IMR-90 (cell line): ENCODE data around the gene ASPA. TPM values are rescaled to one million over a fixed set of nuclear protein-coding genes. Genes with fewer than 3 reads are reported as not detected.
"Not testable (repeated sequence)": the region's sequence is repeated elsewhere in the genome, so short reads cannot be mapped to it uniquely, and the experiment has no call there.

Experiments
- ATAC-seq: fragments of 200-7000 bp; cut with Tn5 transposase; 2 replicates; pipeline ENCODE4 v1.9.1; 2020; ENCODE audit warnings: low read depth, mild to moderate bottlenecking, moderate library complexity
- BruUV-seq: library from RNA; stranded (reverse); fragments of 400-500 nt; replicated peaks from 2 replicates; lab custom pipeline; 2021; lab: Mats Ljungman, UMichigan
- CTCF ChIA-PET: fragments of 300-600 bp; formaldehyde crosslinking; extraction: SDS; loops from one replicate; lab custom pipeline; 2021; ENCODE audit warnings: antibody characterized with exemption; lab: Yijun Ruan, JAX
- POLR2A ChIA-PET: fragments of 300-600 bp; sonication (Branson Sonifier 250); formaldehyde crosslinking; loops from one replicate; lab custom pipeline; 2022; ENCODE audit warnings: antibody characterized with exemption; ENCODE audit not compliant: unreplicated experiment; lab: Charles Lee
- DNase-seq: peaks from one replicate; pipeline ENCODE4 v3.0.0; 2013
- H2AFZ ChIP-seq: replicated peaks from 2 replicates; pipeline ENCODE3; 2013; ENCODE audit warnings: low read length, mild to moderate bottlenecking; ENCODE audit not compliant: poor library complexity
- H2AK5ac ChIP-seq: 2 replicates; pipeline ENCODE4 v1.6.1; 2013; ENCODE audit warnings: low read depth, low read length, inconsistent platforms
- H2AK9ac ChIP-seq: replicated peaks from 2 replicates; pipeline ENCODE3; 2013; ENCODE audit warnings: mild to moderate bottlenecking, low read depth, low read length, moderate library complexity; ENCODE audit not compliant: poor library complexity
- H2BK120ac ChIP-seq: 2 replicates; pipeline ENCODE4 v1.6.1; 2013; ENCODE audit warnings: low read depth, low read length, inconsistent platforms
- H2BK15ac ChIP-seq: 3 replicates; pipeline ENCODE4 v1.6.1; 2013; ENCODE audit warnings: low read depth, low read length, inconsistent platforms
- H2BK20ac ChIP-seq: 2 replicates; pipeline ENCODE4 v1.6.1; 2013; ENCODE audit warnings: low read depth, mild to moderate bottlenecking, inconsistent platforms, low read length, moderate library complexity
- H2BK5ac ChIP-seq: 2 replicates; pipeline ENCODE4 v1.6.1; 2013; ENCODE audit warnings: mild to moderate bottlenecking, low read depth, low read length, inconsistent platforms; ENCODE audit not compliant: poor library complexity, severe bottlenecking
- H3K14ac ChIP-seq: replicated peaks from 2 replicates; pipeline ENCODE4 v1.6.1; 2013; ENCODE audit warnings: low read depth, low read length, inconsistent platforms
- H3K18ac ChIP-seq: 2 replicates; pipeline ENCODE4 v1.6.1; 2013; ENCODE audit warnings: low read depth, low read length, control low read depth
- H3K23ac ChIP-seq: 2 replicates; pipeline ENCODE4 v1.6.1; 2013; ENCODE audit warnings: low read depth, low read length, inconsistent platforms
- H3K27ac ChIP-seq: 2 replicates; pipeline ENCODE4 v1.5.1; 2013; ENCODE audit warnings: mild to moderate bottlenecking, control low read depth, low read length; ENCODE audit not compliant: insufficient read depth
- H3K27me3 ChIP-seq: 2 replicates; pipeline ENCODE4 v1.6.1; 2013; ENCODE audit warnings: low read length; ENCODE audit not compliant: control insufficient read depth, insufficient read depth
- H3K36me3 ChIP-seq: 2 replicates; pipeline ENCODE4 v1.6.1; 2013; ENCODE audit warnings: low read length, mixed read lengths; ENCODE audit not compliant: control insufficient read depth, insufficient read depth
- H3K4ac ChIP-seq: 2 replicates; pipeline ENCODE4 v1.6.1; 2013; ENCODE audit warnings: low read depth, low read length, inconsistent platforms
- H3K4me1 ChIP-seq: 2 replicates; pipeline ENCODE4 v1.6.1; 2013; ENCODE audit warnings: low read length, mixed read lengths; ENCODE audit not compliant: control insufficient read depth, insufficient read depth
- H3K4me2 ChIP-seq: 2 replicates; pipeline ENCODE4 v1.6.1; 2013; ENCODE audit warnings: low read depth, mild to moderate bottlenecking, control low read depth, low read length, moderate library complexity
- H3K4me3 ChIP-seq: 2 replicates; pipeline ENCODE4 v1.5.1; 2013; ENCODE audit warnings: low read depth, mild to moderate bottlenecking, control low read depth, low read length, moderate library complexity; ENCODE audit not compliant: insufficient read depth
- H3K56ac ChIP-seq: 2 replicates; pipeline ENCODE4 v1.6.1; 2013; ENCODE audit warnings: low read length, inconsistent platforms; ENCODE audit not compliant: insufficient read depth; ENCODE audit errors: extremely low read depth
- H3K79me1 ChIP-seq, 2 experiments: 2 replicates each; pipeline ENCODE4 v1.6.1; 2013; ENCODE audit warnings: low read length in 2 of 2, inconsistent platforms in 1 of 2, low read depth in 1 of 2
- H3K9ac ChIP-seq: 2 replicates; pipeline ENCODE4 v1.6.1; 2013; ENCODE audit warnings: low read depth, low read length, control low read depth
- H3K9me1 ChIP-seq: 2 replicates; pipeline ENCODE4 v1.6.1; 2013; ENCODE audit warnings: low read length, inconsistent platforms; ENCODE audit not compliant: insufficient read depth
- H3K9me3 ChIP-seq: 2 replicates; pipeline ENCODE4 v1.6.1; 2013; ENCODE audit warnings: low read length; ENCODE audit not compliant: control insufficient read depth, insufficient read depth
- H4K20me1 ChIP-seq: 2 replicates; pipeline ENCODE4 v1.6.1; 2013; ENCODE audit warnings: low read length, inconsistent platforms; ENCODE audit not compliant: insufficient read depth
- H4K5ac ChIP-seq: 2 replicates; pipeline ENCODE4 v1.6.1; 2013; ENCODE audit warnings: mild to moderate bottlenecking, low read depth, low read length, control low read depth
- H4K8ac ChIP-seq, 2 experiments: 2 replicates each; pipeline ENCODE4 v1.6.1; 2013; ENCODE audit warnings: low read depth in 2 of 2, low read length in 2 of 2, control low read depth in 1 of 2, inconsistent platforms in 1 of 2
- H4K91ac ChIP-seq: 2 replicates; pipeline ENCODE4 v1.6.1; 2013; ENCODE audit warnings: low read depth, low read length, inconsistent platforms; ENCODE audit not compliant: insufficient read depth
- MAFK ChIP-seq: IDR thresholded peaks from 2 replicates; pipeline ENCODE4 v1.6.1; 2012; ENCODE audit warnings: low read depth, low read length, improper control_type of control experiment
- WGBS, 2 experiments: methylation state at CpG; one replicate each; pipeline versions ENCODE4 v1.1.5 to v1.1.7; 2013; ENCODE audit warnings: missing lambda C conversion rate in 2 of 2; ENCODE audit not compliant: insufficient read length in 1 of 2; ENCODE audit errors: extremely low coverage in 2 of 2; 5-methylcytosine and 5-hydroxymethylcytosine counted together
- dilution Hi-C: fragments of 300-500 bp; cut with HindIII; formaldehyde crosslinking; loops from one replicate; pipeline ENCODE4 v1.14.3; 2018; ENCODE audit warnings: low sequenced_read_pairs; ENCODE audit not compliant: unreplicated experiment
- in situ Hi-C: fragments of 300-500 bp; cut with MboI; formaldehyde crosslinking; loops from 3 replicates; pipeline ENCODE4 v1.14.3; 2019; ENCODE audit warnings: low sequenced_read_pairs, inconsistent platforms, mixed read lengths
- intact Hi-C: fragments of 100-400 bp; cut with micrococcal nuclease; formaldehyde crosslinking; loops from 2 replicates; pipeline ENCODE4 v1.10.0; 2022
- polyA plus RNA-seq, 3 experiments: library from polyadenylated mRNA; depleted of rRNA; stranded (reverse); fragments of >200 nt; gene quantifications; 2 replicates each; pipeline ENCODE4 v1.2.3, GENCODE V29; 2012; ENCODE audit warnings: low replicate concordance in 1 of 3
- total RNA-seq: library from RNA; depleted of rRNA; stranded (reverse); fragments of >200 nt; gene quantifications from 2 replicates; pipeline ENCODE4 v1.2.3, GENCODE V29; 2012

Gene ASPA
- total and polyA plus RNA-seq, 2 of the 4 experiments (the other 2 are of a cell fraction): 0.02 TPM; not detected in 1

DNA sequence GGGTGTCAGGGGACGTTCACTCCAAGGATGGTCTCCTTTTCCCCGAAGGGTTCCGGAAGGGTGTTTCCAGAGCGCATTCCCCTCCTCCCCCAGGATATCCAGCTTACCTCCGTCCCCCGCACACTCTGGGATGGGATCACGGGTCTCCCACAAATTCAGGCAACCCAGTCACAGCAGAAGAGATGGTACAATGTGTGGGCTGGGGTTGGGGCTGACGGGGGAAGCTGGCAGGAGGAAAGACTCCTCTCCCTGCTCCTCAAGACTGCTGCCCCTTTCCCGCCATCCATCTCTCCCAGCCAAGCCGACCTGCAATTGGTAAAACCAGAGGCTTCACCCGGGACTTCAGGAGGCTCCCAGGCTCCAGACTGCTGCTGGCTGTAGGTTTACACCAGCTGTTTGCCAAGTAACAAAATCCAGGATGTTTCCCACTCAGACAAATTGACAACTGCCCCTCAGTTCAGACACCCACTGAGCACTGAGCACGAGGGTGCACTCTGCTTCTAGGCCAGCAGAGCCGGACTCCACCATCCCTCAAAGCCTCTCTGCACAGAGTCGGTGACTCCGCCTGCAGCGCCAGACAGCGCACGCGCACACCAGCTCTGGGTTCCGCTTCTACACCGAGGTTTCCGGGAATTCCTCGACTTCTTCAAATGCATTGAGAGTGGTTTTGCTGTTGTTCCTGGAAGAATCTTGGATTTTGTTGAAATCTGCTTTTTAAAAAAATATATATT, 37.7 kb downstream of the ASPA start (continued):
- TF ChIP-seq MAFK: no peak

DNA sequence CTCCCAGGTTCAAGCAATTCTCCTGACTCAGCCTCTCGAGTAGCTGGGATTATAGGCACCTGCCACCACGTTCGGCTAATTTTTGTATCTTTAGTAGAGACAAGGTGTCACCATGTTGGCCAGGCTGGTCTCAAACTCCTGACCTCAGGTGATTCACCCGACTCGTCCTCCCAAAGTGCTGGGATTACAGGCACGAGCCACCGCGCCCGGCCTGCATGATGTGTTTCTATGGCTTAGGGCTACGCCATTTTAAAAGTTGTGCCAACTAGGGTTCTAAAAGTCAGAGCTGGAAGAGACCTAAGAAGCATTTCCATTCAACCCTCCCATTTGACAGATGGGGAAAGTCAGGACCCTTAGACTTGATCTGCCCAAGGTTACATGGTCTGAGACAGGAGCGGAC, 38.4 kb downstream of the ASPA start:
- H2BK120ac ChIP-seq, H2AFZ ChIP-seq, H4K8ac ChIP-seq, H3K14ac ChIP-seq, H3K4me2 ChIP-seq, H3K23ac ChIP-seq, H2BK5ac ChIP-seq, H3K27me3 ChIP-seq, H2BK15ac ChIP-seq, intact Hi-C loops, H3K9me1 ChIP-seq, in situ Hi-C loops, H3K4me1 ChIP-seq, H4K91ac ChIP-seq, H3K79me1 ChIP-seq, H4K5ac ChIP-seq, H2AK5ac ChIP-seq, dilution Hi-C loops, H3K9ac ChIP-seq, H3K9me3 ChIP-seq, H4K20me1 ChIP-seq, ATAC-seq, H2BK20ac ChIP-seq, CTCF ChIA-PET, POLR2A ChIA-PET, H3K36me3 ChIP-seq, H3K27ac ChIP-seq, DNase-seq, H3K4me3 ChIP-seq, H3K18ac ChIP-seq, H3K4ac ChIP-seq, H2AK9ac ChIP-seq, BruUV-seq, H3K56ac ChIP-seq: not testable (repeated sequence)
- 75% methylated on average over 11 of the region's 11 CpGs; no CpG with 5 or more reads in 1 of the 2 experiments for WGBS, 2 experiments
